GM19043 (cell line): ENCODE results near the gene EEF1A1.
"Not testable (repeated sequence)": the region's sequence is repeated elsewhere in the genome, so short reads cannot be mapped to it uniquely, and the experiment has no call there.

ENCODE experiments used
- ATAC-seq: cut with Tn5 transposase; IDR thresholded peaks from one replicate; pipeline ENCODE4 v1.9.1; 2021; ENCODE audit warnings: low read depth; ENCODE audit not compliant: unreplicated experiment

EEF1A1 gene

GRCh38 chr6:73520688-73521350 is at the start of gene EEF1A1:
Gene EEF1A1, minus strand, starts transcription at chr6:73521032. Its CDS starts 1,006 bp downstream, at chr6:73520026.
- peak; percentile 52 for ATAC-seq

GRCh38 chr6:73569121-73569520 is 48.3 kb upstream of the EEF1A1 start:
- no peak for ATAC-seq

- no peak for ATAC-seq
Measured at GRCh38 chr6:73566954-73567591, 46.2 kb upstream of the EEF1A1 start.

- not testable (repeated sequence) for ATAC-seq
Measured at GRCh38 chr6:73566486-73566871, 45.6 kb upstream of the EEF1A1 start.

- no peak for ATAC-seq
Measured at GRCh38 chr6:73565767-73566485, 45.1 kb upstream of the EEF1A1 start.

GRCh38 chr6:73564578-73565345 is 43.9 kb upstream of the EEF1A1 start:
- no peak for ATAC-seq

- ATAC-seq = no peak
Measured at GRCh38 chr6:73562558-73562957, 41.7 kb upstream of the EEF1A1 start.

- ATAC-seq = peak; percentile 52
Measured at GRCh38 chr6:73560853-73561407, 40.1 kb upstream of the EEF1A1 start.

- no peak for ATAC-seq
Measured at GRCh38 chr6:73560182-73560732, 39.4 kb upstream of the EEF1A1 start.

GRCh38 chr6:73559399-73559794 is 38.6 kb upstream of the EEF1A1 start:
- ATAC-seq = not testable (repeated sequence)

GRCh38 chr6:73558624-73559398 is 38.0 kb upstream of the EEF1A1 start:
- ATAC-seq = peak; percentile 65

- no peak for ATAC-seq
Measured at GRCh38 chr6:73556836-73557235, 36.0 kb upstream of the EEF1A1 start.

- not testable (repeated sequence) for ATAC-seq
Measured at GRCh38 chr6:73555380-73555949, 34.6 kb upstream of the EEF1A1 start.

- ATAC-seq = not testable (repeated sequence)
Measured at GRCh38 chr6:73551115-73551514, 30.3 kb upstream of the EEF1A1 start.

- ATAC-seq = no peak
Measured at GRCh38 chr6:73548458-73549446, 27.9 kb upstream of the EEF1A1 start.

GRCh38 chr6:73547036-73547435 is 26.2 kb upstream of the EEF1A1 start:
- ATAC-seq = no peak

GRCh38 chr6:73542891-73543290 is 22.1 kb upstream of the EEF1A1 start:
- ATAC-seq = no peak

- ATAC-seq = not testable (repeated sequence)
Measured at GRCh38 chr6:73542481-73542880, 21.6 kb upstream of the EEF1A1 start.
